H1 (cell line): ENCODE data around the gene GPATCH2.

Experiments
- CREB1 ChIP-seq: IDR thresholded peaks from 2 replicates; pipeline ENCODE4 v1.6.1; 2012; ENCODE audit warnings: inconsistent platforms
- HDAC2 ChIP-seq, 2 experiments: fragments of 300-600 bp in 1 of 2; sonication (generic) in 1 of 2; IDR thresholded peaks; 2 replicates each; pipeline ENCODE4 v1.6.1; 2011 to 2012; ENCODE audit warnings: low read depth in 2 of 2, low read length in 2 of 2, mild to moderate bottlenecking in 2 of 2, moderate library complexity in 2 of 2, borderline replicate concordance in 1 of 2, inconsistent platforms in 1 of 2
- ZNF274 ChIP-seq: IDR thresholded peaks from 2 replicates; pipeline ENCODE4 v1.7.0; 2012; ENCODE audit warnings: low read length, borderline replicate concordance; ENCODE audit errors: extremely low read depth

GRCh38 chr1:217620814-217621213 is 10.1 kb downstream of the GPATCH2 start:
- TF ChIP-seq ZNF274 (no peak), CREB1 (no peak), HDAC2 (IDR thresholded peaks at IDR 0.05; ENCODE audit: borderline replicate concordance in 1 of 2, low read depth in 2 of 2, low read length in 2 of 2) (no peak)
